Measurements from ENCODE around the gene VTA1. TPM values are rescaled to one million over a fixed set of nuclear protein-coding genes. Genes with fewer than 3 reads are reported as not detected.

Gene VTA1
- polyA plus RNA-seq, 3 donors: 15.9 to 97.3 (median 74.8) TPM

GRCh38 chr6:142236691-142237090 lies 89.6 kb downstream of the VTA1 start:
- Histone ChIP-seq H2AFZ (ENCODE audit: insufficient read depth, low read depth, low read length, poor library complexity, severe bottlenecking) (no peak overlapping the region), H3K4me3 (replicated peaks in 1 of 3; ENCODE audit: low read depth in 2 of 3, low read length in 3 of 3) (no peak overlapping the region), H3K79me2 (ENCODE audit: insufficient read depth, low read length) (no peaks in the 10 kb centered on the region), H3K4me1 (ENCODE audit: control insufficient read depth in 1 of 2, insufficient read depth in 2 of 2, low read length in 2 of 2) (peaks cover 0 to 10% of the 10 kb centered on the region in 2 donors), H3K27ac (ENCODE audit: low read depth in 1 of 2, low read length in 2 of 2) (no peak overlapping the region), H4K20me1 (ENCODE audit: insufficient read depth, low read length) (no peaks in the 10 kb centered on the region), H3K9ac (ENCODE audit: insufficient read depth, low read length, poor library complexity, severe bottlenecking) (no peak overlapping the region), H3K27me3 (ENCODE audit: control insufficient read depth in 2 of 2, insufficient read depth in 2 of 2, low read length in 2 of 2) (no peaks in the 10 kb centered on the region), H3K36me3 (replicated peaks in 1 of 2; ENCODE audit: control insufficient read depth in 1 of 2, insufficient read depth in 2 of 2, low read length in 2 of 2) (no peaks in the 10 kb centered on the region), H3K9me3 (replicated peaks in 1 of 2; ENCODE audit: control insufficient read depth in 1 of 2, insufficient read depth in 1 of 2, low read length in 2 of 2) (no peaks in the 10 kb centered on the region), H3K4me2 (replicated peaks; ENCODE audit: extremely low read depth, low read length, poor library complexity, severe bottlenecking) (no peak overlapping the region)
- Mint-ChIP-seq H3K9me3 (no peaks in the 10 kb centered on the region), H3K36me3 (no peaks in the 10 kb centered on the region), H3K27me3 (ENCODE audit: low read depth in 3 of 3) (peaks cover 0 to 1% (median 0%) of the 10 kb centered on the region in 3 donors), H3K27ac (no peak overlapping the region), H3K4me1 (peaks cover 16% of the 10 kb centered on the region), H3K4me3 (no peak overlapping the region)
- intact Hi-C loops (cut with micrococcal nuclease): no loop called here
- TF ChIP-seq CTCF (IDR thresholded peaks at IDR 0.05): no peak
- WGBS (ENCODE audit: insufficient coverage): no CpG with 5 or more reads among the region's 4 CpGs
- no peak for DNase-seq

- Mint-ChIP-seq H3K9me3 (no peaks in the 10 kb centered on the region), H3K4me3 (no peak overlapping the region), H3K36me3 (no peaks in the 10 kb centered on the region), H3K27ac (no peak overlapping the region), H3K4me1 (peaks cover 6% of the 10 kb centered on the region), H3K27me3 (ENCODE audit: low read depth in 3 of 3) (no peaks in the 10 kb centered on the region)
- Histone ChIP-seq H3K27ac (ENCODE audit: low read depth in 1 of 2, low read length in 2 of 2) (no peak overlapping the region), H3K4me3 (replicated peaks in 1 of 3; ENCODE audit: low read depth in 2 of 3, low read length in 3 of 3) (no peak overlapping the region), H3K9ac (ENCODE audit: insufficient read depth, low read length, poor library complexity, severe bottlenecking) (no peak overlapping the region), H3K4me2 (replicated peaks; ENCODE audit: extremely low read depth, low read length, poor library complexity, severe bottlenecking) (no peak overlapping the region), H2AFZ (ENCODE audit: insufficient read depth, low read depth, low read length, poor library complexity, severe bottlenecking) (no peak overlapping the region), H4K20me1 (ENCODE audit: insufficient read depth, low read length) (no peaks in the 10 kb centered on the region), H3K36me3 (replicated peaks in 1 of 2; ENCODE audit: control insufficient read depth in 1 of 2, insufficient read depth in 2 of 2, low read length in 2 of 2) (no peaks in the 10 kb centered on the region), H3K27me3 (ENCODE audit: control insufficient read depth in 2 of 2, insufficient read depth in 2 of 2, low read length in 2 of 2) (no peaks in the 10 kb centered on the region), H3K9me3 (replicated peaks in 1 of 2; ENCODE audit: control insufficient read depth in 1 of 2, insufficient read depth in 1 of 2, low read length in 2 of 2) (no peaks in the 10 kb centered on the region), H3K79me2 (ENCODE audit: insufficient read depth, low read length) (no peaks in the 10 kb centered on the region), H3K4me1 (ENCODE audit: control insufficient read depth in 1 of 2, insufficient read depth in 2 of 2, low read length in 2 of 2) (peaks cover 0 to 10% of the 10 kb centered on the region in 2 donors)
- DNase-seq: no peak
- intact Hi-C loops (cut with micrococcal nuclease): no loop called here
- no peak for TF ChIP-seq CTCF (IDR thresholded peaks at IDR 0.05)
- no CpG with 5 or more reads among the region's 3 CpGs for WGBS (ENCODE audit: insufficient coverage)
Measured at GRCh38 chr6:142238881-142239280, 91.8 kb downstream of the VTA1 start.
